Left hindlimb (tissue), 1 donor: Measurements from ENCODE around the gene ZNF783.

Experiments
- DNase-seq: peaks from one replicate; pipeline ENCODE4 v3.0.0-alpha.2; 2018

ZNF783 gene

GRCh38 chr7:149283321-149283720, 21.3 kb downstream of the ZNF783 start:
- no peak for DNase-seq

DNA sequence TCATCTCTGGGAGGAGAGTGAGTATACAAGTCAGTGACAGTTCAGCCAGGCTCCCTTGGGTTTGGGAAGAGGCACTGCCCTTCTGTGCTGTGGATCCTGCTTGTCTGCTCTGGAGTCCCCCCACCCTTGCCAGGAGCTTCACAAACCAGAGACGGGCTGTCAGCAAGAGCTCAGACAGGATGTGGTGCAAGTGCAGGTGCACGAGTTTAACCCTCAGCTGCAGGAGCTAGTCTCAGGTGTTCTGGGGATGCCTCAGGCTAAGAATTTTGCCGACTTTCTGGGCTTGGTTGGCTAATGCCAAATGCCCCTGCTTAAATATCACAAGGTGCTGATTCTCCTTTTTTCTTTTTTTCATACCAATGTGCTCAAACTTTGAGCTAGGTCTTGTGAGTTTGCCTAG, 22.3 kb downstream of the ZNF783 start:
- DNase-seq: no peak

GRCh38 chr7:149284850-149285585, 23.0 kb downstream of the ZNF783 start:
- DNase-seq: peak; percentile 94

DNA sequence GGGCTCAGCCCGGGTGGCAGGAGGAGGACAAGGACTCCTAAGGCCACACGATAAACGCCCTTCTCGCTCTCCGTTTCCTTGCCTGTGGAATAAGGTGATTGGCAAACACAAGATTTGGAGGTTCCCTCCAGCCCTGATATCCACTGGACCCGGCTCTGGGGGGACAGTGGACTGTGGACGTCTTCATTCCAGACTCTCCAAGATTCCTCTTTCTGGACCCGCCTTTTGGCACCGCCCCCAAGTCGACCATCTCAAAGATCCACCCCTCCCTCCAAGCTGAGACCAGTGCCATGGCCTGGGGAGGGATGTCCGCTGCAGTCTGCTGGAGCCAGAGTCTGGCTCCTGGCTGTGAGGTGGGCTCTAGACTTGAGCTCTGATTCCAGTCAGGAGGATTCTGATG, 23.6 kb downstream of the ZNF783 start:
- DNase-seq: peak; percentile 55

DNA sequence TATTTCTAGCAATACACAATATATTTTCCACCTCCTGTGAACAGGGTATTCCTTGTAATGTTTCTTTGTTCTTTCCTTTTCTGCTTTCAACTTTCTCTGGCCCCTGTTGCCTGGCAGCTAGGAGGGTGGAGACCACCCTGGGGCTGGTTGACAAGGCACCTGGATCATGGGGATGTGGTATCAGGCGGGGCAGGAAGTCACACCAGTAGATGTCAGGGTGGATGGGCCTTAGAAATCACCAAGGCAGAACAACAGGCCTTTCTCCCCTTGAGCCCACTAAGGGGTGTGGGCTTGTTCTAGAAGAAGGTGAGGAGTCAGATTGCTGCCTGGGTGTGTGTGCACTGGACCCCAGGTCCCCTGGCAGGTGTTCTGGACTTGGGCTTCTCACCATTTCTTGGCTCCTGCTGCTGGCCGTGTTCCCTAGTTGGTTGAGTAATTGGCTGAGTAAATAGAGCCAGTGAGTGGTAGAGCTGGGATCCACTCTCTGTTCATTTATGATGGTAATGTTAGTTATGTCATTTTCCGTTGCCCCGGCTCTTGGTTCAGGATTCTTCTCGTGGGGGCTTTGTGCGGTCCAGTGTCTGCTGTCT, 24.9 kb downstream of the ZNF783 start:
- DNase-seq: no peak

DNA sequence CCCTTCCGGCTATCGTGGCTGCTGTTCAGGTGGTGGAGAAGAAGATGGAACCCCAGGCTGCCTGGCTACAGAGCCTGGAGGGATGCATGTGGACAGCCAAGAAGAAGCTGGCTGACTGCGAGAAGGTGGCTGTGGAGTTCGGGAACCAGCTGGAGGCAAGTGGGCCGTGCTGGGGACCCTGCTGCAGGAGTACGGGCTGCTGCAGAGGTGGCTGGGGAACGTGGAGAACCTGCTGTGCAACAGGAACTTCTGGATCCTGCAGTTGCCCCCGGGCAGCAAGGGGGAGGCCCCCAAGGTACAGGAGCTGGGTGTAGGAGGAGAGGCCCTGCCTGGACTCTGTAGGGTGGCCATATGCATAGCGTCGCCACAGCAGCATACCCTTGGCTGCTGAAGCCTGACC, 25.6 kb downstream of the ZNF783 start:
- no peak for DNase-seq

GRCh38 chr7:149289262-149289661, 27.3 kb downstream of the ZNF783 start:
- DNase-seq: no peak

GRCh38 chr7:149289856-149290255, 27.9 kb downstream of the ZNF783 start:
- no peak for DNase-seq

DNA sequence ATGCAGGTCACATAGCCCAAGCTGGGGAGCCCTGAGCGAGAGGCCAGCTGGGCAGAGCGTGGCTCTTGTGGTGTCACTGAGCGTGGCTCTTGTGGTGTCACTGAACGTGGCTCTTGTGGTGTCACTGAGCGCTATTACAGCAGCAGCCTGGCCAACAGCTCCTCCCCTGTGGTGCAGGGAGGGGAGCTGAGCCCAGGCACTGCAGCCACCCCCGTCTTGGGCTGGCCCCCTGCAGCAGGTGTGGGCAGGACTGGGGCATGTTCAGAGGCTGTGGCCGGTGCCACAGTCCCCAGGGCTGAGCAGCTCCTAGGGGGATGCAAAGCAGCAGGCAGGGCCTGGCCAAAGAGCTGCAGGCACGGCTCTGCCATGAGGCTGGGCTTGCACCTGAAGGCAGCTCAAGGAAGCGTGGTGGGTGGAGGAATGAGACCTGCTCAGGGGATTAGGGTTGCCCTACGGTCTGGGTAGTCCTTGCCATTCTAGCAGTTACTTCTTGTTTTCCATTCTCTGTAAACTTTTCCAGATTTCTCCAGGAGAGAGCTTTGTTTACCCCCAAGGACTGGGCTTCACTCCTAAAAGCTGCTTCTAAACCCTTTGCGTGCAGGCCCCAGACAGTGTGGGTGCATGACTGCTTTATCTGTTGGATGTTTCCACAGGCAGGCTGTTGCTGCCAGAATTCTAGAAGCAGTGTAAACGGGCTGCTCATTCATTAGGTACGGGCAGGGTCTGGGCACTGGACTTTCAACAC, 29.2 kb downstream of the ZNF783 start:
- DNase-seq: no peak

DNA sequence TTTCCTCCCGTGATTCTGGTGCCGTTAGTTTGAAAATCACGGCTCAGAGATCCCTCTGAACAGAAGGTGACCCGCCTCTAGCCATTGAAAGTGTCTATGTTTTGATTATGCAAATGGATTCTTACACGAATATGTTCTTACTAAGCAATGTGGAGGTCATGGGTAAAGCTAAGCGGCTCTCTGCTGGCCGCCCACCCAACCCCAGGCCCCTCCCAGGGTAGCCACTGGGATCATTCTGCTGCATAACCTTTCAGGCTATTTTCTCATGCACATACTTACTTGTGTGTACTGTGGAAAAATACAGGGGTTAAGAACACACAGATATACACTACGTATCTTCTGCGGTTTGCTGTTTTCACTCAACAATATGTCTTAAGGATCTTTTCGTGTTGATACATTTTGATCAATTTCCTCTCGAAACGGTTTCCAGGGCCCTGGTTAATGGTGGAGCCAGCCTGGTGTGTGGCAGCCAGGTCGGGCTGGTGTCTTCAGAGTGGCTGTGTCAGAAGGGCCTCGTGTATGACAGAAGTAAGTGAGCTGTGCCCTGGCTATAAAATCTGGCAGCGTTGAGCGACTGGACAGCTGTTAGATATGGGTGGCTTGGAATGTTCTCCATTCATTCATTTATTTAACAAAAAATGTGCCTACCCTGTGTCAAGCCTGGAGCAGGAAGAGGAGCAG, 29.9 kb downstream of the ZNF783 start:
- DNase-seq: no peak

DNA sequence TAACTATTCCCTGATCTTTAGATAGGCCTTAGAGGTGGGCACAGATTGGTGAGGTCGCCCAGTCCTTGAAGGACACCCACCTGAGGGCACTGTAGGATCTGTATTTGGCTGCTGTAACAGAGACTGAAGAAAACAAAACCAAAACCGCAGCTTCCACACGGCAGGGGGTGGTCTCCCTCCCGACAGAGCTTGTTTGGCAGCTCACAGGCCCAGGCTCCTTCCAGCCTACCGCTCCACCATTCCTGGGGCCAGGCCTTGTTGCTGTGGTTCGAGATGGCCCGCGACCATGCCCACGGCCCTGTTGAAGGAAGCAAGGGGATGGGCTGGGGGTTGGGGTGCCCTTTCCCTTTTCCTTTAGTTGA, 30.4 kb downstream of the ZNF783 start:
- no peak for DNase-seq

DNA sequence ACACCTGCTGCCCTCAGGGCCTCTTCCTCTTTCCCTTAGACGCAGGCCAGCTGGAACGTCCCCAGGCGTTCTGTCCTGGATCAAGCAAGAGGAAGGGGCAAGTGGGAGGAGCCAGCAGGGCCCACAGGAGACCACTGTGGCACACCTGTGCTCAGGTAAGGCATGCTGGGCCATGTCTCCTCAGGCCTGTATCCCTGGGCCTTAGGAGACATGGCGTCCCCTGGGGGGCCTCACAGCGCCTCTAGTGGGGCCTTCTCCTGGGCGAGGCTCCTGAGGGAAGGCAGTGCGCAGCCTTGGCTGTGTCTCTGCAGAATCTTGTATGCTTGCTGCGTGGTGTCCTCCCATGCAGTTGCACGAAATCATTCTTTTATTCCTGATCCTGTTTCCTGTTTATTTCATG, 31.3 kb downstream of the ZNF783 start:
- DNase-seq: no peak

DNA sequence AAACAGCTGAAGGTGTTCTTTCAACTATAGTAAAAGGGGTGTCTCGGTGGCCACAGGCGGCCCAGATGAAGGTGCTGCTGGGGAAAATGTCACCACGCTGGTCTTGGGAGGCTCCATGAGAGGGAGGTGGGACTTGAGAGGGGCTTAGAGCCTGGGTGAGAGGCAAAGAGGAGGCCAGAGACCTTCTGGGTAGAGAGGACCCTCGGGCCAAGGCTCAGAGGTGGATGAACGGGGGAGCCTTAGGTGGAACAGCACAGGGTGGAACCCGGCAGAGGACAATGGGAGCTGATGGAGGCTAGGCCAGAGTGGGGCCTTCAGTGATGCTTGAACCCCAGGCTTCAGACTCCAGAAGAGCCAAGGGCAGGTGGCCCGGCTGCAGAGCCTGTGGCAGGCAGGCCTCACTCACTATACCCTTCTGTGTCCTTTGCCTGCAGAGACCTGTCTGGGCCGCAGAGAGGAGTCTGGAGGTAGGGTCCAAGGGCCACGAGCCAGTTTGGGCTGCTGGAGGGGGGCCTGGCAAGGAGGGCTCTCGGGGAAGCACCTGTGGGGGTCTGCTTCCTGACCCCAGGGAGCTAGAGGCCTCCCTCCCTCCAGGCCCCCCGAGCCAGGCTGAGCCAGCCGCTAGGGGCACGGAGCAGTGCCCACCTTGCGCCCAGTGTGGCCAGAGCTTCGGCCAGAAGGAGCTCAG, 32.1 kb downstream of the ZNF783 start:
- no peak for DNase-seq

GRCh38 chr7:149294634-149295480, 32.9 kb downstream of the ZNF783 start:
- DNase-seq: no peak

DNA sequence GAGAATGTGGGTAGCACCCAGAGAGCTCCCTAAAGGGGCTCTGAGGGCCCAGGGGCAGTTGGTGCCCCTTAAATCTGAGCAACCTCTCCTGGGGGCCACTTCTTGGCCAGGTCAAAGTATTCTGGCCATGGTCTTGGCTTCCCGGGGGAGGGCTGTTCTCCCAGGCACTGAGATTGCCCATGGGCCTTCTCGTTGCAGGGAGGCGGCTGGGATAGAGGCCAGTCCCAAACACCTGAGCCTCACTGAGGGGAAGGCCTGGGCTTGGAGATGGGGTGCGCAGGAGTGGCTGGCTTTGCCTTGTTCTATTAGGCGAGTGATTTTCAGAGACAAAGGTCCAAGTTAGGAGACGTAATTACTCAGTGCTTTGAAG, 33.5 kb downstream of the ZNF783 start:
- no peak for DNase-seq

DNA sequence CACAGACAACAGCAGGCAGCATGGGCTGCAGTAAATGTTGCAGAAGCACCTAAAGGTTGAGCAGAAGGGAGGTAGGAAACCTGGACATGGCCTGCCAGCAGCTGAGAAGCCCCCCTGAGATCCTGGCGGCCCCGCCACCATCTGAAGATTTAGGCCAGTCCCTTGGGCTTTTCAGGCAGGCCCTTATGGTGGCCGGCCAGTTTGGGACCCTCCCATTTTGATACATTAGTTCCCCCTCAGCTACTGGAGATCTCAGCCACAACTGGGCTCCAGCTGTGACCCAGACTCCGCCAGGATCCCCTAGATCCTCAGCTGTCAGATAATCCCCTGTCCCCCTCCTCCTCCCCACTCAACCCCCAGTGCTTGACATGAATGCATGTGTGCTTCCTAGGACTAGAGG, 34.4 kb downstream of the ZNF783 start:
- DNase-seq: no peak

DNA sequence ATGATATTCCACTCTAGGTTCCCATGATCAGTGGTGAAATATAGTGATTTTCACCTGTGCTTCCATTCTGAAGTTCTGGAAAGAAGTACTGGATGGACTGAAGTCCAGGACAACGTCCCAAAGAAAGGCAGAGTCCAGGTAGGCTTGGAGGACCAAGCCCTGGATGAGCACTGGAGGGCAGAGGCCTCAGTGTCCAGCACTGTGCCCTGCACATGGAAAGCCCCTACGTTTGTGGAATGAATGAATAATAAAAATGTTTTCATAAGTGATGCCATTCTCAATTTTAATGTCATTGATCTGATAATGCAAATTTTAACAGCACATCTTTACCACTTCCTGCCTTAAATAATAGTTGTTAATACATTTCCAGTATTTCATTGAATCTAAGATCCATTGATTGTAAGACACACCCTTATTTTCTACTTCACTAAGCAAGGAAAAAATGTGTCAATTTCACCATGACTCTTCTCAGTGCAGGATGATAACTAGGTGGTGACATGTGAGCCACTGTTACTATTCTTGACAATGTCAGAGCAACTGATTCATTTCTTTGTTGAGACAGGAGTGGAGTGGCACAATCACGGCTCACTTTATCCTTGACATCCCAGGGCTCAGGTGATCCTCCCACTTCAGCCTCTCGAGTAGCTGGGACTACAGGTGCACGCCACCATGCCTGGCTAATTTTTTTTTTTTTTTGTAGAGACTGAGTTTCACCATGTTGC, 35.2 kb downstream of the ZNF783 start:
- DNase-seq: no peak

GRCh38 chr7:149300620-149301285, 38.8 kb downstream of the ZNF783 start:
- no peak for DNase-seq

- no peak for DNase-seq
Observed at GRCh38 chr7:149302222-149302621, 40.2 kb downstream of the ZNF783 start.

DNA sequence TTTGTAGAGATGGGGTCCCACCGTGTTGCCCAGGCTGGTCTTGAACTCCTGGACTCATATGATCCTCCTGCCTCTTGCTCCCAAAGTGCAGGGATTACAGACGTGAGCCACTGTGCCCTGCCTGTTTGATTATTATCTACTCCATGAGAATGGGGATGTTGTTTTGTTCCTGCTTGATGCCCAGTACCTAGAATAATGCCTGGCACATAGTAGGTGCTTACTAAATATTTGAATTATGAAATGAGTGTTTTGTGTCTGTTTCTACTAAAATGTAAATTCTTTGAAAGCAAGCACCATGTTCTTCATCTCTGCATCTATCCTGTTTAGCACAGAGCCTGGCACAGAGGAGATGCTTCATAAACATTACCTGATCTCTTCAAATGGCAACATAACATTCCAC, 40.9 kb downstream of the ZNF783 start:
- no peak for DNase-seq

DNA sequence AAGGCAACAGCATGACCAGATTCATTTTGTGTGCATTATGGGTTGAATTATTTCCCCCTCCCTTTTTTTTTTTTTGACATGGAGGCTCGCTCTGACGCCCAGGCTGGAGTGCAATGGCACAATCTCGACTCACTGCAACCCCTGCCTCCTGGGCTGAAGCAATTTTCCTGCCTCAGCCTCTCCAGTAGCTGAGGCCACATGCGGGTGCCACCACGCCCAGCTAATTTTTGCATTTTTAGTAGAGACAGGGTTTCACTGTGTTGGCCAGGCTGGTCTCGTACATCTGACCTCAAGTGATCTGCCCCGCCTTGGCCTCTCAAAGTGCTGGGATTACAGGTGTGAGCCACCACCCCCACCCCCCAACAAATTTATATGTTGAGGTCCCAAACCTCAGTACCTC, 42.0 kb downstream of the ZNF783 start:
- no peak for DNase-seq
